NCI-H2196 treated with DMSO at 0.1 percent for 48 hours (cell line): ENCODE data around the gene RLN3.

Experiments
- DNase-seq: peaks from one replicate; lab custom pipeline; 2025; ENCODE audit not compliant: unreplicated experiment; lab: John Stamatoyannopoulos, UW

Gene RLN3

GRCh38 chr19:14052470-14052869 is 24.5 kb downstream of the RLN3 start:
- DNase-seq = no peak

DNA sequence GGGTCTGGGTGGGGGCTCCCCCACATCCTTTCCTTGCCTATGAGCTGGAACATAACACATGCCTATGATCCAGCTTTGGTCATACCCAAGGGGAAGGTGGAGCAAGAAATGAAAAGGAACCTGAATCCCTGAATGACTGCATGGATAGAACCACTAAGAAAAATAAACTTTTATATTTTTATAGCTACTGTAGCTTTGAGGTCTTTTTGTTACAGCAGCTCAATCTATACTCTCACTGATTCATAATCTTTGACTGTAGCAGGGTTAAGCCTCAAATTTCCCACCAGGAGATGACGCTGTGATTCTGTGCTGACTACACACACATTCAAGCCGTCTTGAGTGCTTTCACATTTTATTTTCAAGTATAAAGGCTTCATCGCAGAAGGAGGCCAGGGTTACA is 25.1 kb downstream of the RLN3 start:
- DNase-seq = no peak

- no peak for DNase-seq
Measured at GRCh38 chr19:14053500-14053899, 25.6 kb downstream of the RLN3 start.

- no peak for DNase-seq
Measured at GRCh38 chr19:14054099-14054498, 26.2 kb downstream of the RLN3 start.

GRCh38 chr19:14054721-14055120 is 26.8 kb downstream of the RLN3 start:
- no peak for DNase-seq

GRCh38 chr19:14055396-14055795 is 27.4 kb downstream of the RLN3 start:
- DNase-seq = no peak

DNA sequence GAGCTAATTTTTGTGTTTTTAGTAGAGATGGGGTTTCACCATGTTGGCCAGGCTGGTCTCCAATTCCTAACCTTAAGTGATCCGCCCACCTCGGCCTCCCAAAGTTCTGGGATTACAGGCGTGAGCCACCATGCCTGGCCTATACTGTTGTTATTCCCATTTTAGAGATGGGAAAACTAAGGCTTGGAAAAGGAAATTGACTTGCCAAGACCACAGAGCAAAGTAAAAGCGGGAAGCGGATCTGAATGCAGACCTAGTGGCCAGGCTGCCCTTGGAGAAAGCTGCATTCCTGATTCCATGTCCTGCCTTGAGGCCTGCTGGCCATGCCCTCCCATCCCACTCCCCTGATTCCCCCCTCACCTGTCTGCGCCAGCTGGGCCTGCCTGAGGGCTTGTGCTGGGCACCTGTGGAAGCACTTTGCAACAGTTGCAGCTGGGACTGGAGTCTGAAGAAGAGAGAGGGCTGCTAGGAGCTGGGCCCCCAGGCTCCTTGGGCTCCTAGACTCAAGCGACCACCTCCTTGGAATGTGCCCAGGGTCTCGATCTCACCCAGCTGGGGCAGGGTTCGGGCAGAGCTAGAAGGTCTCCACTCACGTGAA is 28.2 kb downstream of the RLN3 start:
- DNase-seq = no peak

- DNase-seq = no peak
Measured at GRCh38 chr19:14056741-14057356, 28.9 kb downstream of the RLN3 start.

DNA sequence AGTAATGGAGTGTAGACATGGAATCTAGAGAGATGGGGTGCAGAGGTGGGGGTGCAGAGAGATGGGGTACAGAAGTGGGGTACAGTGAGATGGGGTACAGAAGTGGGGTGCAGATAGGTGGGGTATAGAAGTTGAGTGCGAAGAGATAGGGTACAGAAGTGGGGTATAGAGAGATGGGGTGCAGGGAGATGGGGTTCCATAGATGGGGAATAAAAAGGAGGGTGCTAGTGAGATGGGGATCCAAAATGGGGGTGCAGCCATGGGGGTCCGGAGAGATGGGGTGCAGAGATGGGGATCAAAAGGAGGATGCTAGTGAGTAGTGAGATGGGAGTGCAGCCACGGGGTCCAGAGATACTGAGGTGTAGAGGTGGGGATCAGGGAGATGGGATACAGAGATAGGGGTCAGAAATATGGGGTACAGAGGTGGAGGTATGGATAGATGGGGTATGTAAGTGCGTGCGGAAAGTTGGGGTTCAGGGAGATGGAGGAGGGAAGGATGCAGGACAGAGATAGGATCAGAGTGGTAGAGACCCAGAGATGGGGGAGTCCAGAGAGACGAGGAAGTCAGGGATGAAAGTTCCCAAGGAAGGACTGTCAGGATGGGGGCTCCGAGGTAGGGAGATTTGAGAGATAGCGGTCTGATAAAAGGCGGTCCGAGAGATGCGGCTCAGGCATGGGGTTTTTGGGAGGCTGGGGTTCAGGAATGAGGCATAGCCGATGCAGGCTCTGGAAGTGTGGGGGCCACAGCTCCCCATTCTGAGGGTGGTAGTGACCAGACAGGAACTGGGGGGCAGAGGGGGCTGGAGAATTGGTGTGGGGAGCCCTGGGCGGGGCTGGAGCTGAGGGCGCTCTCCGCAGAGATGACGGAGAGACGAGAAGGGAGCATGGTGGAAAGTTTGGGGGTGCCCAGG is 30.5 kb downstream of the RLN3 start:
- no peak for DNase-seq

DNA sequence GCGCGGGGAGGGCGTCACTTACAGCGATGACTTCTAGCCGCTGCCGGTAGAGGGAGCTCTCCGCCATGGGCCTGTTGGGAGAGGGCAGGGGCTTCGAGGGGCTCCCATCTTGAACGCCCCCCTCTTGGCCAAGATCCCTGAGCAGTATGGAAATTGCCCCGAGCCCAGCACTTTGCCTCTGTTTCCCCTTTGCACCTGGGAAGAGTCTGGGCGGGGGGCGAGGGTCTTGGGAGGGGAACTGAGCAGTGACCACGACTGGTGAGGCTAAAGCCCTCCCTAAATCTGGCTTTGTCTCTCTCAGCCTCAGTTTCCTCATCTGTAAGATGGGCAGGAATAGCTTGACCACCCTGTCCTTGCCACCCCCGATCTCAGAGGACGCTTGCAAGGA is 31.1 kb downstream of the RLN3 start:
- no peak for DNase-seq

- DNase-seq = no peak
Measured at GRCh38 chr19:14059652-14060155, 31.8 kb downstream of the RLN3 start.

DNA sequence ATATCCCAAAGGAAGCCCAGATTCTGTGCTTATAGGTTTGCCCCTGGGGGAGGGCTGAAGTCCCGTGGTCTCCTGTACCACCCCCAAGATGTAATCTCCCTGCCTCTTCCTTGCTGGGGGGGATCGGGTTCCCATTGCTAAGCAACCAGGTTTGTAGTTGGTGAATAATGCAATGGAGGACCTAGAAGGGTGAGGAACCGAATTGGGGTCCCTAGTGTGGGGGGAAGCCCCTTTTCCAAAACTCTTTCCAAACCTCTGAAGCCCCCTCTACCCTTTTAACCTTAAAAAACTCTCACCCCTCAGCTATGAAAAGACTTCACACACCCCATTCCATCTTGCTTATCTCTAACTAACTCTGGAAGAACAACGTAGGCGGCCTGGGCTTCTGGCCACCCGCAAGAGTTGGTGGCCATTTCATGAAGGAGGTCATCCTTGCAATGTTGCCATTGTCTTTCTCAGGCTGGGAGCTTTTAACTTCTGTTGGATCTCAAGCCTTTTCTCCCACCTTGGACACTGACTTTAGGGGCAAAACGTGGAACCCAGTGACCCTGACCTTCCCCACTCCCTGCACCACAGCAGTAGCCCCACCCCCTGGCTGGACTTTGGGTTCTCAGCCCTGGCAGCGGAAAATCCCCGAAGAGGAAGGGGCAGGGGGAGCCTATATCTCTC is 33.3 kb downstream of the RLN3 start:
- DNase-seq = no peak

- DNase-seq = no peak
Measured at GRCh38 chr19:14061751-14062557, 34.0 kb downstream of the RLN3 start, which contains the start of gene PALM3. TSS of gene PALM3 (minus strand) at chr19:14062076. CDS start at chr19:14061980, 96 bp downstream.

- DNase-seq = no peak
Measured at GRCh38 chr19:14062558-14062855, 34.6 kb downstream of the RLN3 start.

- no peak for DNase-seq
Measured at GRCh38 chr19:14063105-14063504, 35.2 kb downstream of the RLN3 start.

DNA sequence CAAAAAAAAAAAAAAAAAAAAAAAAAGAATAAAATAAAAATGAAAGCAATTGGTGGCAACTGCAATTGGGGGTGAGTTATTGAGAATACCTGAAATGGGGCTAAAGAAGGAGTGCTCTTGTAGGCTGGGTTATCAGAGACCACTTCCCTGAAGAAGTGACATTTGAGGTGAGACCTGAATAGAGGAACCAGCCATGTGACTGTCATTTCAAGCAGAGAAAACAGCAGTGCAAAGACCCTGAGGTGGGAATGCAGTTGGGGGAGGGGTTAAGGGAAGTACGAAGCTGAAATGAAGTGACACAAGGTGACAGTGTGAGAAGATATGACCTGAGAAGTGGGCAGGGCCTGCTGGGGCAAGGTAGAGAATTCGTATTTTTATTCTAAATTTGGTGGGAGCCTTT is 38.2 kb downstream of the RLN3 start:
- DNase-seq = no peak

DNA sequence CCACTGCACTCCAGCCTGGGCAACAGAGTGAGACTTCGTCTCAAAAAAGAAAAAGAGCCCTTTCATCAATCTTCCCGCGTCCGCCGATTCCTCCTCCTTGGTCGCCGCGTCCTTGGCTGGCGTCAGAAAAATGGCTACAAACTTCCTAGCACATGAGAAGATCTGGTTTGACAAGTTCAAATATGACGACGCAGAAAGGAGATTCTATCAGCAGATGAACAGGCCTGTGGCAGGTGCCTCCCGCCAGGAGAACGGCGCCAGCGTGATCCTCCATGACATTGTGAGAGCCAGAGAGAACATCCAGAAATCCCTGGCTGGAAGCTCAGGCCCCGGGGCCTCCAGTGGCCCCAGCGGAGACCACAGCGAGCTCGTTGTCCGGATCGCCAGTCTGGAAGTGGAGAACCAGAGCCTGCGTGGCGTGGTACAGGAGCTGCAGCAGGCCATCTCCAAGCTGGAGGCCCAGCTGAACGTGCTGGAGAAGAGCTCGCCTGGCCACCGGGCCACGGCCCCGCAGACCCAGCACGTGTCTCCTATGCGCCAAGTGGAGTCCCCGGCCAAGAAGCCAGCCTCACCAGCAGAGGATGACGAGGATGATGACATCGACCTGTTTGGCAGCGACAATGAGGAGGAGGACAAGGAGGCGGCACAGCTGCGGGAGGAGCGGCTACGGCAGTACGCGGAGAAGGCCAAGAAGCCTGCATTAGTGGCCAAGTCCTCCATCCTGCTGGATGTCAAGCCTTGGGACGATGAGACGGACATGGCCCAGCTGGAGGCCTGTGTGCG is 42.5 kb downstream of the RLN3 start:
- DNase-seq = no peak

DNA sequence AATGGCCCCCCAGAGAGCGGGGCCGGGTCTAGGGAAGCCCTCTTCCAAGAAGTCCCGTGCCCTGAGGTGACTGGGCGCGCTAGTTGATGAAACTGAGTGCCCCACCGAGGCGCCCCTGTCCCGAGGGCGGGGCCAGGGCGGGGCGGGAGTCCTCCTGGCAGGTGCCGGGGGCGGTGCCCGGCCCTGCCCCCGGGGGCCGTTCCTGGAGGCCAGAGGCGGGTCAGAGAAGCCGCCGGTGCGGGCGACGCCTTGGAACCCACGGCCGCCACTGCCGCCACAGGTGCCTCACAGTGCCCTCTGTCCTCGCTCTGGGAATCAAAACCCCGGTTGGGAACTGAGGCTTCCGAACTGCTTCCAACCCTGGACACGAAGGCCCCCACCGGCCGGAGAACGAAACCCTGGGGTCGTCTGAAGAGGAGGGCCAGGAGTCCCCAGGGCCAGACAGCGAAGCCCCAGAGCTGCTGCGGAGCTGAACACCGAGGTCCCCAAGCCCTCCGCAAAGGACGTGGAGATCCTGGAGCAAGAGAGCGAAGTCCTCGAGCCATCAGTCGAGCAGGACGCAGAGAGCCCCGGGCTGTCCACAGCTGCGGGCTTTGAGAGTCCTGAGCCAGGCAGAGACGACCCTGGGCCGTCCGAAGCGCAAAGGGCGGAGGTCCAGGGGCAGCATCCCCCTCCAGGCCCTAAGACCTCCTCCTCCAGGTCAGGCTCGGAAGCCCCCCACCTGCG is 44.8 kb downstream of the RLN3 start, which contains the start of gene MISP3:
MISP3 (plus strand) TSS at position 252 of the 726 bp plus-strand sequence. CDS start 524 bp downstream, outside the sequence.
- DNase-seq = peak; percentile 83
